ENCODE measurements around the gene TSPO.
"Not testable (repeated sequence)": the region's sequence is repeated elsewhere in the genome, so short reads cannot be mapped to it uniquely, and the experiment has no call there.

The TSPO gene

DNA sequence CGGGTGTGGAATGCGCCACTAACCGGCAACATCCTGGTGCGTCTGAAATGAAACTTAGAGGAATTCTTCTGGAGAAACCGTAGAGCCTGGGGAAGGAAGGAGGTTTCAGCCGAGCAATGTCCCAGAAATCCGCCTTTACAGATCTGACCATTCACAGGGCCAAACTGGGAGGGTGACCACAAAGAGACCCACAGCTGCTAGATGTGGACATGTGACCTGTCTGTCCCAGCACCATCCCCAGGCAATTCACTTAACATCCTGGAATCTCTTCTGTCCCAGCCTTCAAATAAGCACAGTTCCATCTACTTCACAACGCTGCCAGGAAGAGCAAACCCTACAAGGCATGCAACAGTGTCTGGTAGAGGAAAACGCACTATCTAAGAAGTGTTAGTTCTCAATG is 18.0 kb upstream of the TSPO start:
- TF ChIP-seq, protein P1, sequence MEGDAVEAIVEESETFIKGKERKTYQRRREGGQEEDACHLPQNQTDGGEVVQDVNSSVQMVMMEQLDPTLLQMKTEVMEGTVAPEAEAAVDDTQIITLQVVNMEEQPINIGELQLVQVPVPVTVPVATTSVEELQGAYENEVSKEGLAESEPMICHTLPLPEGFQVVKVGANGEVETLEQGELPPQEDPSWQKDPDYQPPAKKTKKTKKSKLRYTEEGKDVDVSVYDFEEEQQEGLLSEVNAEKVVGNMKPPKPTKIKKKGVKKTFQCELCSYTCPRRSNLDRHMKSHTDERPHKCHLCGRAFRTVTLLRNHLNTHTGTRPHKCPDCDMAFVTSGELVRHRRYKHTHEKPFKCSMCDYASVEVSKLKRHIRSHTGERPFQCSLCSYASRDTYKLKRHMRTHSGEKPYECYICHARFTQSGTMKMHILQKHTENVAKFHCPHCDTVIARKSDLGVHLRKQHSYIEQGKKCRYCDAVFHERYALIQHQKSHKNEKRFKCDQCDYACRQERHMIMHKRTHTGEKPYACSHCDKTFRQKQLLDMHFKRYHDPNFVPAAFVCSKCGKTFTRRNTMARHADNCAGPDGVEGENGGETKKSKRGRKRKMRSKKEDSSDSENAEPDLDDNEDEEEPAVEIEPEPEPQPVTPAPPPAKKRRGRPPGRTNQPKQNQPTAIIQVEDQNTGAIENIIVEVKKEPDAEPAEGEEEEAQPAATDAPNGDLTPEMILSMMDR (IDR thresholded peaks at IDR 0.05; ENCODE audit: low read depth, low read length, missing control alignments), result no peak

DNA sequence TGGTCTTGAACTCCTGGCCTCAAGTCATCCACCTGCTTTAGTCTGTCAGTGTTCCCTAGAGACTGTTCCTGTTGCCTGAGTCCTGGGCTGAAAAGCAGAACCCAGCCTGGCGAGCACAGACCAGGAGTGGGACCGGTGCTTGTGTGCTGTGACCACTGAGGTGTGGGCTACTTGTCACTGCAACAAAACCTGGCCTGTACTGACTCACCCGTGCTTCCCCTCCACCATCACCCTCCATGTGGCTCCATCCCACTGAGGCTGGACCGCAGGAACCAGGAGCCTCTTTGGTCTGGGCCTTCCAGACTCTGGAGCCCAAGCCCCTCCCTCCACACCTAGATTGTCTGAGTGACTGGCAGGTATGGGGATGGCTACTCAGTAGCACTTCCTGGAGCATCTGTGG is 16.8 kb upstream of the TSPO start:
- H3K4me3 ChIP-seq (replicated peaks; ENCODE audit: low read depth, low read length), result no peak overlapping the region
- no peak for DNase-seq (ENCODE audit: extremely low read depth, low read depth)
- TF ChIP-seq, protein P1 (IDR thresholded peaks at IDR 0.05; ENCODE audit: low read depth, low read length, missing control alignments), result no peak

More for the DNA sequence above, 18.0 kb upstream of the TSPO start:
- DNase-seq (ENCODE audit: extremely low read depth, low read depth), result no peak
- no peak overlapping the region for H3K4me3 ChIP-seq (replicated peaks; ENCODE audit: low read depth, low read length)

DNA sequence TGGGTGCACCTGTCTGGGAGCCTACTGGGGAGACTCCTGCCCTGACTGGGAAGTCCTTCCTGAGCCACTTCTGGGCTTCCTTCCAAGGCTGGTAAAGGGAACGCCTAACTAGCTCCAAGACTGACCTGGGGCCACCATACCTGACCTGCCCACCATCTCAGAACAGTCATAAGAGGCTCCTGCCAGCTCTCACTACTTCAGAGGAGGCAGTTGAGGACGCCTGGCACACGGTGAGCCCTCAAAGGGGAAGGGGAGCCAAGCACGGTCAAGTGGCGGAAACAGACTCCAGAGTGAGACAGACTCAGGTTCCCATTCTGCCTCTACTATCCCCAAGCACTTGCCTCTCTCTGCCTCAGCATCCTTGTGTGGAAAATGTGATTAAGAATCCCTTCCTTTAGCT is 15.8 kb upstream of the TSPO start:
- no peak overlapping the region for H3K4me3 ChIP-seq (replicated peaks; ENCODE audit: low read depth, low read length)
- no peak for DNase-seq (ENCODE audit: extremely low read depth, low read depth)
- TF ChIP-seq, protein P1 (IDR thresholded peaks at IDR 0.05; ENCODE audit: low read depth, low read length, missing control alignments), result no peak

DNA sequence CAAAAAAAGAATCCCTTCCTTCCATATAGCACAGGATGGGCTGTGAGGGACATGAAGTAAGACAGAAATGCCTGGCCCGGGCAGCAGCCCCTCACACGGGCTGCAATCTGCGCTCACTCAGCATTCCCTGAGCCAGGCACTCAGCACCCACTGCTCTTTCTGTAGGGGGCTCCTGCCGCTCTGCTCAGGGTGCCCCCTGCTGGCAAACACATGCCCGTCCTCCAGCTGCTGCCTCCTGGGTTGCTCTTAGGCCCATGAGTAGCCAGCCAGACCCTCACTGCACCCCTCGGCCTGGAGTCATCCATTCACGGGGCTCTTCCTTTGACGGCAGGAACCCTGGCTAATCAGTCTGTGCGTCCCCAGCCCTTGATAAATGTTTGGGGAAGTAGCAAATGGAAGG is 15.1 kb upstream of the TSPO start:
- no peak overlapping the region for H3K4me3 ChIP-seq (replicated peaks; ENCODE audit: low read depth, low read length)
- TF ChIP-seq, protein P1 (IDR thresholded peaks at IDR 0.05; ENCODE audit: low read depth, low read length, missing control alignments), result peak; percentile 76
- DNase-seq (ENCODE audit: extremely low read depth, low read depth), result no peak

DNA sequence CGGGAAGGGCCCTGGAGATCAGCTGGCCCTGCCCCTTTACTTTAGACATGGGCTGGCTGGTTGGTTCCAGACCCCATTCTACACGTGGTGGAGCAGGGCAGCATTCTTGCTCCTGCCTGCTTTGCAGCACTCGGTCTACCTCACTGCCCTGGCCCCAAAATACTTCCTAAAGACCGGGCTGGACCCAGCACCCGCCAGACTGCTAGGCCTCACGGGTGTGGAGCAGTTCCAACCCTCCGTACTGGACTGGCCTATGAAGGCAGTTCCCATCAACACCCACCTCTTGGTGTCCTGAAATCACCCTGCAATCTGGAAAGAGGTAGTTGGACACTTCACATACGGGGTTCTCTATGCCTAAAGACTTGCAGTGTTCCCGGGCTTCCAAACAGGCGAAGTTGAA is 14.6 kb upstream of the TSPO start:
- no peak for DNase-seq (ENCODE audit: extremely low read depth, low read depth)
- H3K4me3 ChIP-seq (replicated peaks; ENCODE audit: low read depth, low read length), result no peak overlapping the region
- TF ChIP-seq, protein P1 (IDR thresholded peaks at IDR 0.05; ENCODE audit: low read depth, low read length, missing control alignments), result no peak

DNA sequence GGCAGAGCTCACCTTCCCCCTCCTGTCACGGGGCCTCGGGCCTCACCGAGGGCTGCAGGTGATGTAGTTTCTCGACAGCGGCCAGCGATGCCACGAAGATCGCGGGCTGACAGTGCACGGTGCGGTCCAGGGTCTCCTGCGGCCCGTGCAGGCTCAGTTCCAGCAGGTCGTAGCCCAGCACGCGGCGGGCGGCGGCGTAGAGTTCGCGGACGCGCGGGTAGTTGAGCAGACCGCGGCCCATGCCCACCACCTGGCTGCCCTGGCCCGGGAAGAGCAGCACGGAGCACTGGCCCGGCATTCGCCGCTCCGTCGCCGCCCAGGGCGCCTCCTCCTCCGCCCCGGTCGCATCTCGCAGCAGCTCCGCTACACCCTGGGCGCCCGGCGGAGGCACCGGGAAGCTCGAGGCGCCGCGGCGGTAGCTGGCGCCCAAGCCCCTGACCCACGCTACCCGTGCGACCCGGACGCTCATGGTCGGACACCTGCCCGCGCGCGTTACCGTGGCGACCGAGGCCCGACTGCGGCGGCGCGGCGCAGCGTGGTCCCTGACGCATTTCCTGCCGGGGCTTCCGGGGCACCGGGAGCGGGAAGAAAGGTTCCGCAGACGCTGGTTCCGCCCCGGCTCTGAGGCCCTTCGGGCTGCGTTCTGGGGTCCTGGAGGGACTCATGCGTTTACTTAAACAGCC is 8.3 kb upstream of the TSPO start, which contains the start of gene MCAT:
Gene MCAT, minus strand, starts transcription at position 519 of the 683 bp plus-strand sequence. Its CDS starts 50 bp downstream, at position 469.
- peak within 1 kb of the TSS; percentile 92 for H3K4me3 ChIP-seq (replicated peaks; ENCODE audit: low read depth, low read length)
- TF ChIP-seq, protein P1 (IDR thresholded peaks at IDR 0.05; ENCODE audit: low read depth, low read length, missing control alignments), result no peak
- no peak for DNase-seq (ENCODE audit: extremely low read depth, low read depth)

DNA sequence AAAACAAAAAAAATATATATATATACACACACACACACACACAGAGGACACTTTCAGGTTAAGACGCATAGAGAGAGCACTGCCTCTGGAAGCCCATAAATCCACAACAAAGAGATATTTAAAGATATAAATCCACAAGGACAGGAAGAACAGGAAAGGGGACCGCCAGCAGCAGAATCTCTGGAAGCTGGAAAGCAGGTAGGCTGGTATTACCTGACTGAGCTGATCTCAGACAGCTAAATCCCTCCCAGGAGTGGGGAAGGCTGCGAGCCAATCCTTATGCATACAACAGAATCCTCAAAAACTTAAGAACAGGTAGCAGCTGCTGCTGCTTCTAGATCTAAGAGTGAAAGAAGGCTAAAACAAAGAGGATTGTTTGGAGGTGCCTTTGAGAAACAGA is 6.4 kb upstream of the TSPO start:
- DNase-seq (ENCODE audit: extremely low read depth, low read depth), result no peak
- H3K4me3 ChIP-seq (replicated peaks; ENCODE audit: low read depth, low read length), result no peak overlapping the region
- TF ChIP-seq, protein P1 (IDR thresholded peaks at IDR 0.05; ENCODE audit: low read depth, low read length, missing control alignments), result no peak

DNA sequence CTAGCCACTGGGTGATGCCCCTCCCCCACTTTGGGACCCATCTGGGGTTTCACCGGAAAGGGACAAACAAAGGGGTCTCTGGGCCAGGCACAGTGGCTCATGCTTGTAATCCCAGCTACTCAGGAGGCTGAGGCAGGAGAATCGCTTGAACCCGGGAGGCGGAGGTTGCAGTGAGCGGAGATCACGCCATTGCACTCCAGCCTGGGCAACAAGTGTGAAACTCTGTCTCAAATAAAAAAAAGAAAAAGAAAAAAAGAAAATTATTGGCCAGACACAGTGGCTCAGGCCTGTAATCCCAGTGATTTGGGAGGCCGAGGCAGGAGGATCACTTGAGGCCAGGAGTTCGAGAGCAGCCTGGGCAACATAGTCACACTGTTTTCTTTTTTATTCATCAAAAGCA is 6.0 kb upstream of the TSPO start:
- not testable (repeated sequence) for H3K4me3 ChIP-seq (replicated peaks; ENCODE audit: low read depth, low read length)

DNA sequence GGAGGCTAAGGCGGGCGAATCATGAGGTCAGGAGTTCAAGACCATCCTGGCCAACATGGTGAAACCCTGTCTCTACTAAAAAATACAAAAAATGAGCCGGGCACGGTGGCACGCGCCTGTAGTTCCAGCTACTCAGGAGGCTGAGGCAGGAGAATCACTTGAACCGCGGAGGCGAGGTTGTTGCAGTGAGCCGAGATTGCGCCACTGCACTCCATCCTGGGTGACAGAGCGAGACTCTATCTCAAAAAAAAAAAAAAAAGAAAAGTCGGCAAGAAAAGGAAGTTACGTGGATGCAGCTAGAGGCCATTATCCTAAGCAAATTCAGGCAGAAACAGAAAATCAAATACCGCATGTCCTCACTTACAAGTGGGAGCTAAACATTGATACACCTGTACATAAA is 5.0 kb upstream of the TSPO start:
- H3K4me3 ChIP-seq (replicated peaks; ENCODE audit: low read depth, low read length); DNase-seq (ENCODE audit: extremely low read depth, low read depth): not testable (repeated sequence)

More for the DNA sequence above, 6.0 kb upstream of the TSPO start:
- DNase-seq (ENCODE audit: extremely low read depth, low read depth), result not testable (repeated sequence)
